ENCODE results near the gene OR6M1.

DNA sequence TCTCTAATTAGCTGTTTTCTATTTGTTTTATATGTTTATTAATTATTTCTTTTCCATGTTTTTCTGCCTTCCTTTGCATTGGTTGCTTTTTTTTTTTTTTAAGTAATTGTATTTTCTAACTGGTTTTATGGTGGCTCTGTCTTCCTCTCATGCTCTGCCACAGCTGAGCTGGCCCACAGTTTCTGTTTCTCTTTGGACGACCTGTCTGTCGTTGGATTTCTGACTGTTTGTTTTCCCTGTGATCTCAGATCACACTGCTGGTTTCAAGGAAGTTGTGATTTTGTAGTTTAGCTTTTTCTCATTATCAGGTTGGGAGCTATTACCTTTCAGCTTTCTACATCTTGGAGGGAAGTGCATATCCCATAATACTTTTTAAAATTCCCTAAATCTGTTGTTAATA, 15.9 kb upstream of the OR6M1 start:
- TF ChIP-seq, protein P1, sequence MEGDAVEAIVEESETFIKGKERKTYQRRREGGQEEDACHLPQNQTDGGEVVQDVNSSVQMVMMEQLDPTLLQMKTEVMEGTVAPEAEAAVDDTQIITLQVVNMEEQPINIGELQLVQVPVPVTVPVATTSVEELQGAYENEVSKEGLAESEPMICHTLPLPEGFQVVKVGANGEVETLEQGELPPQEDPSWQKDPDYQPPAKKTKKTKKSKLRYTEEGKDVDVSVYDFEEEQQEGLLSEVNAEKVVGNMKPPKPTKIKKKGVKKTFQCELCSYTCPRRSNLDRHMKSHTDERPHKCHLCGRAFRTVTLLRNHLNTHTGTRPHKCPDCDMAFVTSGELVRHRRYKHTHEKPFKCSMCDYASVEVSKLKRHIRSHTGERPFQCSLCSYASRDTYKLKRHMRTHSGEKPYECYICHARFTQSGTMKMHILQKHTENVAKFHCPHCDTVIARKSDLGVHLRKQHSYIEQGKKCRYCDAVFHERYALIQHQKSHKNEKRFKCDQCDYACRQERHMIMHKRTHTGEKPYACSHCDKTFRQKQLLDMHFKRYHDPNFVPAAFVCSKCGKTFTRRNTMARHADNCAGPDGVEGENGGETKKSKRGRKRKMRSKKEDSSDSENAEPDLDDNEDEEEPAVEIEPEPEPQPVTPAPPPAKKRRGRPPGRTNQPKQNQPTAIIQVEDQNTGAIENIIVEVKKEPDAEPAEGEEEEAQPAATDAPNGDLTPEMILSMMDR (IDR thresholded peaks at IDR 0.05) = no peak
- TF ChIP-seq EP300 (IDR thresholded peaks at IDR 0.05) (no peak), POLR2A (IDR thresholded peaks at IDR 0.05) (no peak)
